Measurements from ENCODE around the gene MKNK2. TPM values are rescaled to one million over a fixed set of nuclear protein-coding genes. Genes with fewer than 3 reads are reported as not detected.

The MKNK2 gene
- total and polyA plus RNA-seq, 4 donors: 107 to 333 (median 160) TPM

- Histone ChIP-seq H3K4me1 (ENCODE audit: control insufficient read depth in 5 of 5, insufficient read depth in 5 of 5, low read length in 5 of 5) (no peaks in the 10 kb centered on the region), H3K9ac (ENCODE audit: insufficient read depth in 1 of 2, low read length in 2 of 2) (no peak overlapping the region), H3K9me3 (ENCODE audit: control insufficient read depth in 4 of 4, insufficient read depth in 3 of 4, low read length in 3 of 4) (peaks cover 0 to 3% (median 0%) of the 10 kb centered on the region in 4 donors), H3K36me3 (ENCODE audit: control insufficient read depth in 4 of 4, insufficient read depth in 4 of 4, low read length in 4 of 4) (peaks cover 0 to 38% (median 27%) of the 10 kb centered on the region in 4 donors), H3K4me3 (no peak overlapping the region), H3K27ac (ENCODE audit: low read depth in 1 of 2, low read length in 1 of 2) (no peak overlapping the region), H3K27me3 (ENCODE audit: control insufficient read depth in 3 of 3, insufficient read depth in 3 of 3, low read length in 2 of 3) (no peaks in the 10 kb centered on the region)
- no peak for DNase-seq
- WGBS, 2 donors: 91 to 92% methylated on average over 44 of the region's 44 CpGs
- TF ChIP-seq, protein P1, sequence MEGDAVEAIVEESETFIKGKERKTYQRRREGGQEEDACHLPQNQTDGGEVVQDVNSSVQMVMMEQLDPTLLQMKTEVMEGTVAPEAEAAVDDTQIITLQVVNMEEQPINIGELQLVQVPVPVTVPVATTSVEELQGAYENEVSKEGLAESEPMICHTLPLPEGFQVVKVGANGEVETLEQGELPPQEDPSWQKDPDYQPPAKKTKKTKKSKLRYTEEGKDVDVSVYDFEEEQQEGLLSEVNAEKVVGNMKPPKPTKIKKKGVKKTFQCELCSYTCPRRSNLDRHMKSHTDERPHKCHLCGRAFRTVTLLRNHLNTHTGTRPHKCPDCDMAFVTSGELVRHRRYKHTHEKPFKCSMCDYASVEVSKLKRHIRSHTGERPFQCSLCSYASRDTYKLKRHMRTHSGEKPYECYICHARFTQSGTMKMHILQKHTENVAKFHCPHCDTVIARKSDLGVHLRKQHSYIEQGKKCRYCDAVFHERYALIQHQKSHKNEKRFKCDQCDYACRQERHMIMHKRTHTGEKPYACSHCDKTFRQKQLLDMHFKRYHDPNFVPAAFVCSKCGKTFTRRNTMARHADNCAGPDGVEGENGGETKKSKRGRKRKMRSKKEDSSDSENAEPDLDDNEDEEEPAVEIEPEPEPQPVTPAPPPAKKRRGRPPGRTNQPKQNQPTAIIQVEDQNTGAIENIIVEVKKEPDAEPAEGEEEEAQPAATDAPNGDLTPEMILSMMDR (IDR thresholded peaks at IDR 0.05; ENCODE audit: control extremely low read depth, extremely low read depth): no peak
- ATAC-seq (ENCODE audit: insufficient read depth, low FRiP score): no peak
Observed at GRCh38 chr19:1992759-1993260, 58.2 kb downstream of the MKNK2 start.

DNA sequence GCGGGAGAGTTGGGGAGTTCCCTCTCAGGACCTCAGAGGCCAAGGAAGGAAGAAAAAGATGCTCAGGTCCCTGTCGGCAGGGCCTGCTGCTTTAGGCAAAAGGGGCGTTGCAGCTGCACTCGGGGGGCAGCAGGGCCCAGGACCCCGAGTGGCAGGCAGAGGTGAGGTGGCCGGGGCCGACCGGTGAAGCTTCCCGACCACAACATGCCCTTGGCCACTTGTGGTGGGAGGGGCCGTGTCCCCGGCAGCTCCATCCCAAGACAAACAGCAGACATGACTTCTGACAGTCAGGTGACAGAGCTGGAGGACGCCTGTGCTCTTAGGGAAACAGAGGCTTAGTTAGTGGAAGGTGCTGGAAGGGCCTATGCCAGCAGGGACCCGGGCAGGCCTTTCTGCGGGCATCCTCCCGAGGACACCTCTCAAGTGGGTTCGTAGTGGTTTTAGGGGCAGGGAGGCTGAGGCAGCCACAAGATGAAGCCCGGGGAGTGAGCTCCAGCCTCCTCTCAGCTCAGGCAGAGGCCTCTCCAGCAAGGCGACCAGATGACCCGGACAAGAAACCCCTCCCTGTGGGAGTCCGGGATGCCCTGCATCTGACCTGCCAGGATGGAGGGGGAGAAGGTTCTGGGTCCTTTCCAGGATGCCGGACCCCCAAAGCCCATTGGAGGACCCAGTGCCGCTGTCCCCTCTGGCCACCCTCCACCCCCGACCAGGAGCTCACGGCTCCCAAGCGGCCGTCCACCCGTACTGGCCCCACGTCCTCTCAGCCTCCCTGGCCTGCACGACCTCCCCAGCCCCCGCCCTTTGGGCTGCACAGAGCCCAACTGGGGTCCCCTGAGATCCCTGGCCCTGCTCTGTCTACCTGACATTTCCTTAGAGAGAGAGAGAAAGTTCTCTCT, 59.8 kb downstream of the MKNK2 start:
- DNase-seq: no peak
- WGBS, 2 donors: 92 to 93% methylated on average over 30 of the region's 30 CpGs
- TF ChIP-seq, protein P1 (IDR thresholded peaks at IDR 0.05; ENCODE audit: control extremely low read depth, extremely low read depth): no peak

DNA sequence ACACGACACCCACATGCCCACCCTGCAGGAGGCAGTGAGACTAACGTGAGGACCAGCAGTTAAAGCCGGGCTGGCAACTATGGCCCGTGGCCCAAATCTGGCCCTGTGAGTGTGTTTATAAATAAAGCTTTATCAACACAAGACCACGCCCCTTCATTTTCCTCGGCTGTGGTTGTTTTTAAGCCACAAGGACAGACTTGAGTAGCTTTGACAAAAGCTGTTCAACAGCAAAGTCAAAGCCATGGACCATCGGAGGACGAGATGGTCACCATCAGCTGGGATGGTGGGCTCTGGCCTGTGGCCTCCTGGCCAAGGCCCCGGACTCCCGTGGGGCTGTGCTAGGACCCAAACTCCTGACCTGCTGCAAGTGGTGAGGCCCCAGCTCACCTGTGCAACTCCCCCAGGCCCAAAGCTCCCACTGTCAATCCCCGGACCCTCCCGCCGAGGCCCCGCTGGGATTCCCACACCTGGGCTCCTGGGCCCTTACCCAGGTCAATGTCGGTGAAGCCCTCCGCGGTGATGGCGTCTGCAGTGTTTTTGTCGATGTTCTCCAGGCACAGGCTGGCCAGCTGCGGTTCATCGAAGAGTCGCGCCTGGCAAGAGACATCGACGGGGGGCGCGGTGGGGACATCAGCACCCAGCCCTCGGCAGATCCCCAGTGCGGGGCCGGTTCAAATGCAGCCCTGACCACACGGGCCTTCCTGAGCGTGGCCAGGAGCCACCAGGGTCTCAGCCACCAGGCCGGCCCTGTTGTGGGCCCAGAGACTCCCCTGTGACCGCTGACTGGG, 60.6 kb downstream of the MKNK2 start:
- ATAC-seq (ENCODE audit: insufficient read depth, low FRiP score) (no peak), DNase-seq (no peak)
- peaks cover 0 to 54% (median 28%) of the 10 kb centered on the region in 4 donors for H3K36me3 ChIP-seq (ENCODE audit: control insufficient read depth in 4 of 4, insufficient read depth in 4 of 4, low read length in 4 of 4)
- peaks cover 0 to 3% (median 0%) of the 10 kb centered on the region in 4 donors for H3K9me3 ChIP-seq (ENCODE audit: control insufficient read depth in 4 of 4, insufficient read depth in 3 of 4, low read length in 3 of 4)
- H3K27ac ChIP-seq (ENCODE audit: low read depth in 1 of 2, low read length in 1 of 2): no peak overlapping the region
- TF ChIP-seq, protein P1 (IDR thresholded peaks at IDR 0.05; ENCODE audit: control extremely low read depth, extremely low read depth): no peak
- no peak overlapping the region for H3K4me3 ChIP-seq
- H3K27me3 ChIP-seq (ENCODE audit: control insufficient read depth in 3 of 3, insufficient read depth in 3 of 3, low read length in 2 of 3): no peaks in the 10 kb centered on the region
- H3K4me1 ChIP-seq (ENCODE audit: control insufficient read depth in 5 of 5, insufficient read depth in 5 of 5, low read length in 5 of 5): no peaks in the 10 kb centered on the region
- H3K9ac ChIP-seq (ENCODE audit: insufficient read depth in 1 of 2, low read length in 2 of 2): no peak overlapping the region
- 96% methylated on average over 34 of the region's 34 CpGs for WGBS, 2 donors

More for the DNA sequence above, 59.8 kb downstream of the MKNK2 start:
- no peaks in the 10 kb centered on the region for H3K27me3 ChIP-seq (ENCODE audit: control insufficient read depth in 3 of 3, insufficient read depth in 3 of 3, low read length in 2 of 3)
- peaks cover 0 to 3% (median 0%) of the 10 kb centered on the region in 4 donors for H3K9me3 ChIP-seq (ENCODE audit: control insufficient read depth in 4 of 4, insufficient read depth in 3 of 4, low read length in 3 of 4)
- no peak overlapping the region for H3K4me3 ChIP-seq
- ATAC-seq (ENCODE audit: insufficient read depth, low FRiP score): no peak
- no peak overlapping the region for H3K9ac ChIP-seq (ENCODE audit: insufficient read depth in 1 of 2, low read length in 2 of 2)
- H3K27ac ChIP-seq (ENCODE audit: low read depth in 1 of 2, low read length in 1 of 2): no peak overlapping the region
- H3K4me1 ChIP-seq (ENCODE audit: control insufficient read depth in 5 of 5, insufficient read depth in 5 of 5, low read length in 5 of 5): no peaks in the 10 kb centered on the region
- peaks cover 0 to 45% (median 30%) of the 10 kb centered on the region in 4 donors for H3K36me3 ChIP-seq (ENCODE audit: control insufficient read depth in 4 of 4, insufficient read depth in 4 of 4, low read length in 4 of 4)
